ENCODE data around the gene EVI5L. TPM values are rescaled to one million over a fixed set of nuclear protein-coding genes. Genes with fewer than 3 reads are reported as not detected.

Gene EVI5L
- polyA plus RNA-seq, 1 donor from 2014 or later, result 50.6 TPM

DNA sequence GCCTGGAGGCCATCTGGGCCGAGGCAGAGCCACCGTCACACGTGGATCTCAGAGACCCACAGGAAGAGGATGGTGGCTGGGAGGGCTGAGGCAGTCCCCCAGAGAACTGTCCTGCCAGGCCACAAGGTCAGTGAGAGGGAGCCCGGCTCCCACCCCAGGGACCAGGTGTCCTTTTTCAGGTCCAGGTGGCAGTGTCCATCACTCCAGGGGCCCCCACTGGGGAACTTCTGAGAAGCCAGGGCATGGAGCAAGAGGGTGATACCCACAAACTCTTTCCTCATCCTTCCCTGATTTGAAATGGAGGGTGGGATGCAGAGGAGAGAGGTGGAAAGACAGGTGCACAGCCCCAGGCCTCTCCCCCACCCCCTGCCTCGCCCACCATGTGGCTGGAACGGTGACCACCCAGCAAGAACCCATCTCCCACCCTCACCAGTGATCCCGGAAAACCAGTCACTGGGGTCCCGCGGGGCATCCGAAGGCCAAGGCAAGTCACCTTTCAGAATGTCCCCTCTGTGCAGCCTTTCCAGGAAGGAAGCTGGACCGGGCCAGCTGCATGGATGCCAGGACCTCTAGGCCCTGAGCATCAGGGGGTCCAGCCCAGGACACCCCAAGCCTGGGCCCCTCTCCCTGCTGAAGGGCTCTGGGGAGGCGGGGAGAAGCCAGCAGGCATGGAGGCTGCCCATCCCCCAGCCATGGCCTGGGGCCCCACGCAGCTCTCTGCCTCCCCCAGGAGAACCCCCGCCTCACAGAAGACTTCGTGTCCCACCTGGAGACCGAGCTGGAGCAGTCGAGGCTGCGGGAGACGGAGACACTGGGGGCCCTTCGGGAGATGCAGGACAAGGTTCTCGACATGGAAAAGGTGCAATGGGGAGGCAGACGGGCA lies 30.1 kb downstream of the EVI5L start:
- Histone ChIP-seq H3K4me2 (ENCODE audit: low read length) (no peak overlapping the region), H3K27ac (ENCODE audit: low read length) (no peak overlapping the region)

DNA sequence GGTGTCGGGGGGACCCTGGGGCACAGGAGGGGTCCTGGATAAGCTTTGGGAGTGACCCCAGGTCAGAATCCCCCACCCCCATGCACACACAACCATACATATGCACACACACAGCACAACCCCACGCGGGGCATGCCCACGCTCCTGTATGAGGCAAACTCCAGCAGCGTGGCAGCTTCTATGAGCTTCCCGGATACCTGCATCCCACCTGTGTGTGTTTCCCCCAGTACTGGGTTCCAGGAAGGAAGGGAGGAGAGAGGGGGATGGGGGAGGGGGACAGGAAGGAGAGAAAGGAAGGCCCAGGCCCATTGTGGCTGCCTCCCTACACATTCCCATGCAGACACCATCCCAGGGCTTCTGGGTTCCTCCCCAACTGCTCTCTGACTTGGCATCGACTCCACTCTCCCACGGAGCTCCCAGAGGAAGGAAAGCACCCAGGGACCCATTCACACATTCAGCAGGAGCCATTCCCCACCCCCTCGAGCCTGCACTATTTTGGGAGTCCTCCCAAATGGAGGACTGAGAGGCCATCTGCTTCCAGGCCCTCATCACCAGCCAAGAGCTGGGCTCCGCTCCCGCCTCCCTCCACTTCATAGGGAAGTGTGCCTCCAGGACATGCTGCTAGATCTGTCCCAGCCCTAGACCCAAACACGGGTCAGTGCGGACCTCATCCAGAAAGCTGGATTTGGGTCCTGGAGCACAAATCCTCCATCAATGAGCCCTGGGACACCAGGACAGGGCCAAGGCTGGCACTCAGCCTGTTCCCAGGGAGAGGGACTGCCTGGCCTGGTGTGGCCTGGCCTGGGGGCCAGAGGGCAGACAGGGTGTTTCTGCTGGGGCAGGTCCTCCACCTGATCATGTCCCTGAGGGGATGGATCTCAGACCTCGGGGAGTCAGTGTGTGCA lies 30.9 kb downstream of the EVI5L start:
- H3K9me3 ChIP-seq (ENCODE audit: low read length), result no peaks in the 10 kb centered on the region
- no peaks in the 10 kb centered on the region for H3K9me2 ChIP-seq (ENCODE audit: insufficient read depth, low read length)
- H3K4me2 ChIP-seq (ENCODE audit: low read length), result no peak overlapping the region
- peak overlapping the region; percentile 39 for H3K9ac ChIP-seq (ENCODE audit: low read length)
- no peaks in the 10 kb centered on the region for H3K27me3 ChIP-seq (ENCODE audit: insufficient read depth, low read depth, low read length)
- no peaks in the 10 kb centered on the region for H3F3A ChIP-seq (ENCODE audit: insufficient read depth, low read length, poor library complexity, severe bottlenecking)
- H2AFZ ChIP-seq (ENCODE audit: low read depth, low read length), result no peak overlapping the region
- H3K79me2 ChIP-seq (replicated peaks; ENCODE audit: insufficient read depth, low read length), result no peaks in the 10 kb centered on the region
- H3K36me3 ChIP-seq (ENCODE audit: insufficient read depth, low read length), result no peaks in the 10 kb centered on the region
- H3K27ac ChIP-seq (ENCODE audit: low read length), result no peak overlapping the region
- no peak overlapping the region for H3K4me3 ChIP-seq (ENCODE audit: low read length)
- H4K20me1 ChIP-seq (ENCODE audit: insufficient read depth), result no peaks in the 10 kb centered on the region
- TF ChIP-seq EZH2 (IDR thresholded peaks at IDR 0.05; ENCODE audit: borderline replicate concordance, insufficient read depth, low read length, poor library complexity, severe bottlenecking), result no peak
- TF ChIP-seq, protein P1, sequence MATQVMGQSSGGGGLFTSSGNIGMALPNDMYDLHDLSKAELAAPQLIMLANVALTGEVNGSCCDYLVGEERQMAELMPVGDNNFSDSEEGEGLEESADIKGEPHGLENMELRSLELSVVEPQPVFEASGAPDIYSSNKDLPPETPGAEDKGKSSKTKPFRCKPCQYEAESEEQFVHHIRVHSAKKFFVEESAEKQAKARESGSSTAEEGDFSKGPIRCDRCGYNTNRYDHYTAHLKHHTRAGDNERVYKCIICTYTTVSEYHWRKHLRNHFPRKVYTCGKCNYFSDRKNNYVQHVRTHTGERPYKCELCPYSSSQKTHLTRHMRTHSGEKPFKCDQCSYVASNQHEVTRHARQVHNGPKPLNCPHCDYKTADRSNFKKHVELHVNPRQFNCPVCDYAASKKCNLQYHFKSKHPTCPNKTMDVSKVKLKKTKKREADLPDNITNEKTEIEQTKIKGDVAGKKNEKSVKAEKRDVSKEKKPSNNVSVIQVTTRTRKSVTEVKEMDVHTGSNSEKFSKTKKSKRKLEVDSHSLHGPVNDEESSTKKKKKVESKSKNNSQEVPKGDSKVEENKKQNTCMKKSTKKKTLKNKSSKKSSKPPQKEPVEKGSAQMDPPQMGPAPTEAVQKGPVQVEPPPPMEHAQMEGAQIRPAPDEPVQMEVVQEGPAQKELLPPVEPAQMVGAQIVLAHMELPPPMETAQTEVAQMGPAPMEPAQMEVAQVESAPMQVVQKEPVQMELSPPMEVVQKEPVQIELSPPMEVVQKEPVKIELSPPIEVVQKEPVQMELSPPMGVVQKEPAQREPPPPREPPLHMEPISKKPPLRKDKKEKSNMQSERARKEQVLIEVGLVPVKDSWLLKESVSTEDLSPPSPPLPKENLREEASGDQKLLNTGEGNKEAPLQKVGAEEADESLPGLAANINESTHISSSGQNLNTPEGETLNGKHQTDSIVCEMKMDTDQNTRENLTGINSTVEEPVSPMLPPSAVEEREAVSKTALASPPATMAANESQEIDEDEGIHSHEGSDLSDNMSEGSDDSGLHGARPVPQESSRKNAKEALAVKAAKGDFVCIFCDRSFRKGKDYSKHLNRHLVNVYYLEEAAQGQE (IDR thresholded peaks at IDR 0.05; ENCODE audit: borderline replicate concordance), result no peak
- TF ChIP-seq POLR2AphosphoS5 (IDR thresholded peaks at IDR 0.05), result no peak
- no peak for TF ChIP-seq MXI1 (conservative IDR thresholded peaks at IDR 0.05; ENCODE audit: poor library complexity, severe bottlenecking)
- TF ChIP-seq, protein P2, sequence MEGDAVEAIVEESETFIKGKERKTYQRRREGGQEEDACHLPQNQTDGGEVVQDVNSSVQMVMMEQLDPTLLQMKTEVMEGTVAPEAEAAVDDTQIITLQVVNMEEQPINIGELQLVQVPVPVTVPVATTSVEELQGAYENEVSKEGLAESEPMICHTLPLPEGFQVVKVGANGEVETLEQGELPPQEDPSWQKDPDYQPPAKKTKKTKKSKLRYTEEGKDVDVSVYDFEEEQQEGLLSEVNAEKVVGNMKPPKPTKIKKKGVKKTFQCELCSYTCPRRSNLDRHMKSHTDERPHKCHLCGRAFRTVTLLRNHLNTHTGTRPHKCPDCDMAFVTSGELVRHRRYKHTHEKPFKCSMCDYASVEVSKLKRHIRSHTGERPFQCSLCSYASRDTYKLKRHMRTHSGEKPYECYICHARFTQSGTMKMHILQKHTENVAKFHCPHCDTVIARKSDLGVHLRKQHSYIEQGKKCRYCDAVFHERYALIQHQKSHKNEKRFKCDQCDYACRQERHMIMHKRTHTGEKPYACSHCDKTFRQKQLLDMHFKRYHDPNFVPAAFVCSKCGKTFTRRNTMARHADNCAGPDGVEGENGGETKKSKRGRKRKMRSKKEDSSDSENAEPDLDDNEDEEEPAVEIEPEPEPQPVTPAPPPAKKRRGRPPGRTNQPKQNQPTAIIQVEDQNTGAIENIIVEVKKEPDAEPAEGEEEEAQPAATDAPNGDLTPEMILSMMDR (IDR thresholded peaks at IDR 0.05; ENCODE audit: poor library complexity, severe bottlenecking), result no peak
- TF ChIP-seq SMC3 (conservative IDR thresholded peaks at IDR 0.05; ENCODE audit: poor library complexity), result no peak

More for the DNA sequence above, 30.1 kb downstream of the EVI5L start:
- H3K4me3 ChIP-seq (ENCODE audit: low read length), result no peak overlapping the region
- H3K36me3 ChIP-seq (ENCODE audit: insufficient read depth, low read length), result no peaks in the 10 kb centered on the region
- H3K9me2 ChIP-seq (ENCODE audit: insufficient read depth, low read length), result no peaks in the 10 kb centered on the region
- no peaks in the 10 kb centered on the region for H3K79me2 ChIP-seq (replicated peaks; ENCODE audit: insufficient read depth, low read length)
- H4K20me1 ChIP-seq (ENCODE audit: insufficient read depth), result no peaks in the 10 kb centered on the region
- H3K9ac ChIP-seq (ENCODE audit: low read length), result no peak overlapping the region
- TF ChIP-seq EP300 (conservative IDR thresholded peaks at IDR 0.05; ENCODE audit: poor library complexity, severe bottlenecking) (no peak), EZH2 (IDR thresholded peaks at IDR 0.05; ENCODE audit: borderline replicate concordance, insufficient read depth, low read length, poor library complexity, severe bottlenecking) (no peak), TAF1 (IDR thresholded peaks at IDR 0.05; ENCODE audit: low read depth) (no peak), SMC3 (conservative IDR thresholded peaks at IDR 0.05; ENCODE audit: poor library complexity) (no peak), RAD21 (conservative IDR thresholded peaks at IDR 0.05) (no peak), POLR2AphosphoS5 (IDR thresholded peaks at IDR 0.05) (no peak), MXI1 (conservative IDR thresholded peaks at IDR 0.05; ENCODE audit: poor library complexity, severe bottlenecking) (no peak)
- TF ChIP-seq, protein P2 (IDR thresholded peaks at IDR 0.05; ENCODE audit: poor library complexity, severe bottlenecking), result no peak
- TF ChIP-seq, protein P1 (IDR thresholded peaks at IDR 0.05; ENCODE audit: borderline replicate concordance), result no peak
- no peaks in the 10 kb centered on the region for H3F3A ChIP-seq (ENCODE audit: insufficient read depth, low read length, poor library complexity, severe bottlenecking)
- H3K27me3 ChIP-seq (ENCODE audit: insufficient read depth, low read depth, low read length), result no peaks in the 10 kb centered on the region
- H2AFZ ChIP-seq (ENCODE audit: low read depth, low read length), result no peak overlapping the region
- no peaks in the 10 kb centered on the region for H3K9me3 ChIP-seq (ENCODE audit: low read length)
